GM12801 (cell line): ENCODE measurements around the gene CPNE7.

ENCODE experiments used
- CTCF ChIP-seq: IDR thresholded peaks from one replicate; pipeline ENCODE4 v1.5.1; 2011; ENCODE audit warnings: control low read depth; ENCODE audit not compliant: insufficient read length; ENCODE audit errors: extremely low read depth

The CPNE7 gene

GRCh38 chr16:89550421-89551007 is 25.0 kb upstream of the CPNE7 start:
- TF ChIP-seq CTCF = no peak

DNA sequence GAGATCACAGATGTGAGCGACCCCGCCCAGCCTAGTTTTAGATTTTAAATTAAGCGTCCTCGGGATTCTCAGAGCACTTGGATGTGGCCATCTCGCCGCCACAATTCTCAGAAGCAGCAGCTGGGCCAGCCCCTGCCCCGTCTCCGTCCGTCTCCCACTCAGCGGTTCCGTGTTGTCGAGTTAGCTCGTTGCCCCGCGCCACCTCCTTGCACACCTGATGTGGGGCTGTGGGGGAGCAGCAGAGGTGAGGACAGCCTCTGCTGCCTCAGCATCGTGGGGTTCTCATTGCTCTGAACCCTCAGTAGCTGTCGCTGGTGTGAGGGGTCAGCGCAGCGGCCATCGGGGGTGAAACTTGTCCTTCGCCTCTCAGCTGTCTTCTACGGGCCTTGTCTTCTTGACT is 23.2 kb upstream of the CPNE7 start:
- TF ChIP-seq CTCF = no peak

GRCh38 chr16:89552913-89553312 is 22.6 kb upstream of the CPNE7 start:
- no peak for TF ChIP-seq CTCF

GRCh38 chr16:89553733-89554132 is 21.8 kb upstream of the CPNE7 start:
- no peak for TF ChIP-seq CTCF

DNA sequence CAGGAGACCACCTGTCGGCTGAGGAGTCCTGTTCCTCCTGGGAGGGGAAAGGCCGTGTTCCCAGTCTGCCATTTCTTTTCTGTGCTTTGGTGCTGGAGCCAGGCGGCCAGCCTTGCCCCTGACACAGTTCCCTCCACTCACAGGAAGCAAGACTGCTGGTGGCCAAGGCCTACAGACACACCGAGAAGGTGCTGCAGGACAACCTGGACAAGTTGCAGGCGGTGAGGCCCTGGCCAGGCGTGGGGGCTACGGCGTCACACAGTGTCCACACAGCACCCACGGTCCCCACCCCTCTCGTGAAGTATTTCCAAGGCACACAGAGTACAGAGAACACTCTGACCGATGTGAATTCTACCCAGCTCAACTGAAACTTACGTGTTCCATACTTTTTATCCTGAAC is 21.2 kb upstream of the CPNE7 start:
- no peak for TF ChIP-seq CTCF

- no peak for TF ChIP-seq CTCF
These were observed 20.3 kb upstream of the CPNE7 start for GRCh38 chr16:89555265-89555664.

- no peak for TF ChIP-seq CTCF
These were observed 19.8 kb upstream of the CPNE7 start for GRCh38 chr16:89555780-89556179.
